Lower lobe of right lung (tissue), 2 donors: ENCODE data around the gene NR0B2. TPM values are rescaled to one million over a fixed set of nuclear protein-coding genes. Genes with fewer than 3 reads are reported as not detected.

Experiments used
- ATAC-seq, 2 donors: fragments of 200-7000 bp; cut with Tn5 transposase; one replicate each; pipeline ENCODE4 v1.9.1; 2020 to 2022; ENCODE audit warnings: mild to moderate bottlenecking in 2 of 2, moderate library complexity in 2 of 2
- DNase-seq: peaks from one replicate; pipeline ENCODE4 v3.0.0-alpha.2; 2020
- H3K27ac ChIP-seq: fragments of 200-600 bp; one replicate; pipeline ENCODE4 v1.8.0; 2022
- H3K27me3 ChIP-seq: fragments of 200-600 bp; one replicate; pipeline ENCODE4 v1.8.0; 2022; ENCODE audit warnings: low read depth
- H3K36me3 ChIP-seq: fragments of 200-600 bp; one replicate; pipeline ENCODE4 v1.8.0; 2022; ENCODE audit warnings: mild to moderate bottlenecking
- H3K4me1 ChIP-seq: fragments of 200-600 bp; one replicate; pipeline ENCODE4 v1.8.0; 2022
- H3K4me3 ChIP-seq: fragments of 200-600 bp; one replicate; pipeline ENCODE4 v1.8.0; 2022; ENCODE audit warnings: mild to moderate bottlenecking
- H3K9me3 ChIP-seq: fragments of 200-600 bp; one replicate; pipeline ENCODE4 v1.8.0; 2022
- CTCF ChIP-seq: fragments of 200-600 bp; IDR thresholded peaks from one replicate; pipeline ENCODE4 v1.8.0; 2022; ENCODE audit warnings: antibody characterized with exemption, mild to moderate bottlenecking
- intact Hi-C: fragments of 100-400 bp; cut with DNase I; formaldehyde crosslinking; loops from one replicate; pipeline ENCODE4 v1.11.0; 2022
- total RNA-seq: library from RNA; stranded (reverse); fragmentation: NEBNext Ultra II Directional; extraction: Animal tissue kit (Norgen Biotek cat#: 25700); gene quantifications from one replicate; pipeline ENCODE4 v1.2.1, GENCODE V29; 2021
- donor health status: DM: no; HTN: yes; CAD: no; lungs with severe emphysema.

Gene NR0B2
- total RNA-seq, 1 donor from 2014 or later = 2.2 TPM

- Histone ChIP-seq H3K4me1 (peaks cover 23% of the 10 kb centered on the region), H3K27me3 (no peaks in the 10 kb centered on the region), H3K27ac (peak overlapping the region; percentile 99), H3K36me3 (peaks cover 5% of the 10 kb centered on the region), H3K4me3 (no peak overlapping the region), H3K9me3 (no peaks in the 10 kb centered on the region)
- intact Hi-C loops = no loop called here
- TF ChIP-seq CTCF = no peak
- peak in 1 of 2 donors; percentile 2 for ATAC-seq
- no peak for DNase-seq
Measured at GRCh38 chr1:26861889-26862378, 51.8 kb downstream of the NR0B2 start.

Other genes with a start within 250 kb of the NR0B2 start
- gene ARID1A, start 218.0 kb downstream of the NR0B2 start, total RNA-seq = 72.4 TPM
- gene PIGV, start 126.0 kb downstream of the NR0B2 start, total RNA-seq = 20.3 TPM
- gene ZDHHC18, start 87.3 kb downstream of the NR0B2 start, total RNA-seq = 29.1 TPM
- gene SFN, start 50.8 kb downstream of the NR0B2 start, total RNA-seq = 47.5 TPM
- 25.9 TPM for gene GPN2, start 23.7 kb downstream of the NR0B2 start, total RNA-seq
- 16.1 TPM for gene GPATCH3, start 13.5 kb downstream of the NR0B2 start, total RNA-seq
- gene NUDC, start 7.8 kb upstream of the NR0B2 start, total RNA-seq = 56.7 TPM
- gene KDF1, start 46.5 kb upstream of the NR0B2 start, total RNA-seq = 8.1 TPM
- gene TRNP1, start 79.7 kb upstream of the NR0B2 start, total RNA-seq = 15.3 TPM
- 21.1 TPM for gene TENT5B, start 98.9 kb upstream of the NR0B2 start, total RNA-seq
- gene SLC9A1, start 241.2 kb upstream of the NR0B2 start, total RNA-seq = 57.7 TPM